Measurements from ENCODE around the gene MLPH.

Gene MLPH

GRCh38 chr2:237546040-237546875 is 59.2 kb downstream of the MLPH start:
- H3K4me3 ChIP-seq (ENCODE audit: low read depth, low read length): no peak overlapping the region
- no peak for TF ChIP-seq CTCF (IDR thresholded peaks at IDR 0.05; ENCODE audit: control insufficient read depth, extremely low read depth, insufficient read depth)
- no peak for DNase-seq (ENCODE audit: low read depth)

- TF ChIP-seq CTCF (IDR thresholded peaks at IDR 0.05; ENCODE audit: control insufficient read depth, extremely low read depth, insufficient read depth): no peak
- no peak overlapping the region for H3K4me3 ChIP-seq (ENCODE audit: low read depth, low read length)
- DNase-seq (ENCODE audit: low read depth): no peak
Observed at GRCh38 chr2:237546876-237547395, 59.9 kb downstream of the MLPH start.

GRCh38 chr2:237547841-237548416 is 60.9 kb downstream of the MLPH start:
- no peak overlapping the region for H3K4me3 ChIP-seq (ENCODE audit: low read depth, low read length)
- DNase-seq (ENCODE audit: low read depth): no peak
- no peak for TF ChIP-seq CTCF (IDR thresholded peaks at IDR 0.05; ENCODE audit: control insufficient read depth, extremely low read depth, insufficient read depth)

GRCh38 chr2:237549216-237549615 is 62.2 kb downstream of the MLPH start:
- no peak overlapping the region for H3K4me3 ChIP-seq (ENCODE audit: low read depth, low read length)
- no peak for DNase-seq (ENCODE audit: low read depth)
- no peak for TF ChIP-seq CTCF (IDR thresholded peaks at IDR 0.05; ENCODE audit: control insufficient read depth, extremely low read depth, insufficient read depth)

- DNase-seq (ENCODE audit: low read depth): no peak
- no peak overlapping the region for H3K4me3 ChIP-seq (ENCODE audit: low read depth, low read length)
- TF ChIP-seq CTCF (IDR thresholded peaks at IDR 0.05; ENCODE audit: control insufficient read depth, extremely low read depth, insufficient read depth): no peak
Observed at GRCh38 chr2:237549643-237550415, 62.8 kb downstream of the MLPH start.

- no peak for DNase-seq (ENCODE audit: low read depth)
- H3K4me3 ChIP-seq (ENCODE audit: low read depth, low read length): no peak overlapping the region
- no peak for TF ChIP-seq CTCF (IDR thresholded peaks at IDR 0.05; ENCODE audit: control insufficient read depth, extremely low read depth, insufficient read depth)
Observed at GRCh38 chr2:237551071-237551574, 64.1 kb downstream of the MLPH start.
